22Rv1 (cell line): Measurements from ENCODE around the gene C17orf50.

Source experiments
- H3K27ac ChIP-seq: fragments of 450-650 bp; 2 replicates; pipeline ENCODE4 v1.5.1; 2017
- ZFX ChIP-seq: fragments of 450-650 bp; IDR thresholded peaks from 2 replicates; pipeline ENCODE4 v1.6.1; 2017; ENCODE audit warnings: antibody characterized with exemption, borderline replicate concordance
- TF ChIP-seq, protein P1 (sequence below): fragments of 450-650 bp; IDR thresholded peaks from 2 replicates; pipeline ENCODE4 v1.5.1; 2017; ENCODE audit warnings: mild to moderate bottlenecking

Gene C17orf50

DNA sequence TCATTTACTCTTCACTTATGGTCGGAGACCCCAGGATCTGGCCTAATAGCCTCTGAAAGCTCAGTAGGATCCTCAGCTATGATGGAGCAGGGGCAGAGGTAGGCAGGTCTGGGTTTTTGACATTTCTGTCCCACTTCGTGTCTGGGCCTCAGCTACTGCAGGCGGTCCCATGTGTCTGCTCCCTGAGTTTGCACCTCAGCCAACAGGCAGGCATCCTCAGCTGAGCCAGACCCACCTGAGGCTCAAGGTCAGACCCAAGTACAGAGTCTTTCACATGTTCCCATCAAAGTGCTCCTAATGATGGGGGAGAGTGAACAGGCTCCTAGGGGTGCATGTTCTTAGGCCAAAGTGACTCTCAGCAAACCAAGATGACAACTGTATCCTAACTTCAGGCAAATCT lies 32.1 kb upstream of the C17orf50 start:
- no peak overlapping the region for H3K27ac ChIP-seq
- no peak for TF ChIP-seq ZFX
- TF ChIP-seq, protein P1, sequence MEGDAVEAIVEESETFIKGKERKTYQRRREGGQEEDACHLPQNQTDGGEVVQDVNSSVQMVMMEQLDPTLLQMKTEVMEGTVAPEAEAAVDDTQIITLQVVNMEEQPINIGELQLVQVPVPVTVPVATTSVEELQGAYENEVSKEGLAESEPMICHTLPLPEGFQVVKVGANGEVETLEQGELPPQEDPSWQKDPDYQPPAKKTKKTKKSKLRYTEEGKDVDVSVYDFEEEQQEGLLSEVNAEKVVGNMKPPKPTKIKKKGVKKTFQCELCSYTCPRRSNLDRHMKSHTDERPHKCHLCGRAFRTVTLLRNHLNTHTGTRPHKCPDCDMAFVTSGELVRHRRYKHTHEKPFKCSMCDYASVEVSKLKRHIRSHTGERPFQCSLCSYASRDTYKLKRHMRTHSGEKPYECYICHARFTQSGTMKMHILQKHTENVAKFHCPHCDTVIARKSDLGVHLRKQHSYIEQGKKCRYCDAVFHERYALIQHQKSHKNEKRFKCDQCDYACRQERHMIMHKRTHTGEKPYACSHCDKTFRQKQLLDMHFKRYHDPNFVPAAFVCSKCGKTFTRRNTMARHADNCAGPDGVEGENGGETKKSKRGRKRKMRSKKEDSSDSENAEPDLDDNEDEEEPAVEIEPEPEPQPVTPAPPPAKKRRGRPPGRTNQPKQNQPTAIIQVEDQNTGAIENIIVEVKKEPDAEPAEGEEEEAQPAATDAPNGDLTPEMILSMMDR, result no peak

DNA sequence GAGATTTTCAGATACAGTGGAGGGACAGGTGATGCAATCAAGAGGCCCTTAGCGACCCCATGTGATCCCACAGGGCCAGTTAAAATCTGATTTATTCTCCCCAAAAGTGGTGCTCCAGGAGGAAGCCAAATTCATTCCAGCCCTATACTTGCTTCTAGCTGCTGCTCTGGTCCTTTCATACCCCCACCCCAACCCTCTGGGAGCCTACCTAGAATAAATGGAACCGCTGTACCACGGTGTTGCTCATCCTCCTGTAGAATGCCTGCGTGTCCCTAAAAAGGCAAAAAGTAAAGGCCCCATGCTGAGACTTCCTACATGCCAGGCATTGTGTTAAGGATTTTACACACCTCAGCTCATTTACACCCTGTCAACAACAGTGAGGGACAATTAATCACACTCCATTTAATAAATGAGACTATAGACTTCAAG lies 31.3 kb upstream of the C17orf50 start:
- TF ChIP-seq ZFX, result no peak
- TF ChIP-seq, protein P1, result no peak
- H3K27ac ChIP-seq, result no peak overlapping the region

DNA sequence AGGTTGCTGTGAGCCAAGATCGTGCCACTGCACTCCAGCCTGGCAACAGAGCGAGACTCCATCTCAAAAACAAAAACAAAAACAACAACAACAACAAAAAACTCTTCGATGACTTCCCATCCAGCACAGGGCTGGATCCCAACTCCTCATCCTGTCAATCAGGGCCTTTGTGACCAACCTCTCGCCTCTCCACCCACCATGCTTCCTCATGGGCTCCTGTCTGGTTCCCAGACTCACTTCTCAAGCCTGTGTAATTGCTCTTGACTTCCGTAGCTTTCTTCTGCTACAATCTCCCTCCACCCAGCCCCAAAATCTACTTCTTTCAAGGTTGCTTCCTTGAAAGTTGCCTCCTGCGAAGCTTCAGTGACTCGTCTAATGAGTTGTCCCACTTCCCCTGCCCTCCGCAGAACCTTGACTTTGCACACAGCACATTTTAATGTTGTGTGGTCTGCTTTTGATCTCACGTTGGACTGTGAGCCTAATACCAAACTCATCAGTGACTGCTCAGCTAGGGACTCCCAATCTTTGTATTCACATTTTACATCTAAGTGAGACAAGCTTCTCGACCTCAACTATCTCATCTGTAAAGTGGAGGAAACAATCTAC lies 30.2 kb upstream of the C17orf50 start:
- TF ChIP-seq, protein P1, result no peak
- TF ChIP-seq ZFX, result no peak
- H3K27ac ChIP-seq, result no peak overlapping the region

DNA sequence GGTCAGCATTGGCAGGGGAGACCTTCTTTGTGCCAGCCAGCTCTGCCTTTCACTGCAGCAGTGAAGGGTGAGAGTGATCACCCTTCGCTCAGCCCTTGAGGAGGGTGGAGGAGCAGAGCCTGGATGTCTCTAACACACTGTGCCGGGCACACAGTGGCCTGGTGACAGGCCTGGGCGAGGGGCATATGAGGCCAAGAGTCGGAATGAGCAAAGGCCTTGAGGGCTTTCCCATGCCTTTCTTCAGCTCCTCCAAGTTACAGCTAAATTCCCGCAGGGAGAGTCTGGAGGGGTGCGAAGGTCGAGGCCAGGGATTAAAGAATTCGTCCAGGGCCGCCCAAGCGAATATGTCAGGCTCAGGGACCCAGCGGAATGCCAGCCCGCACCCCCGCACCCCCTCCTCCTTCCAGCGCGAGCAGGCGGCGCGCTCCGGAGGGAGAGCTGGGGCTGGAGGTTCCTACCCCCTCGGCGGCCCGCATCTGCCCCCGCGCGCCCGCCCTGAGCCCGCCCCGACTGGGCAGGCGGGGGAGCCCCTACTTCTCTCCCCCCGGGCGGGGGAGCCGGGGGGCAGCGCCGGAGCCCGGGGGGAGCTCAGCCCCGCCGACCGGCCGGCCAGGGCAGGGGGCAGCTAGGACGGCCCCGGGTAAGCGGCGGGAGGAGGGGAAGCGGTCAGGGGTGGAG lies 29.3 kb upstream of the C17orf50 start, which contains the start of gene RASL10B:
Gene RASL10B (plus strand): TSS at position 401 of the 678 bp plus-strand sequence. CDS start 3,546 bp downstream, outside the sequence.
- no peak within 1 kb of the TSS for H3K27ac ChIP-seq
- no peak for TF ChIP-seq ZFX
- TF ChIP-seq, protein P1, result no peak

DNA sequence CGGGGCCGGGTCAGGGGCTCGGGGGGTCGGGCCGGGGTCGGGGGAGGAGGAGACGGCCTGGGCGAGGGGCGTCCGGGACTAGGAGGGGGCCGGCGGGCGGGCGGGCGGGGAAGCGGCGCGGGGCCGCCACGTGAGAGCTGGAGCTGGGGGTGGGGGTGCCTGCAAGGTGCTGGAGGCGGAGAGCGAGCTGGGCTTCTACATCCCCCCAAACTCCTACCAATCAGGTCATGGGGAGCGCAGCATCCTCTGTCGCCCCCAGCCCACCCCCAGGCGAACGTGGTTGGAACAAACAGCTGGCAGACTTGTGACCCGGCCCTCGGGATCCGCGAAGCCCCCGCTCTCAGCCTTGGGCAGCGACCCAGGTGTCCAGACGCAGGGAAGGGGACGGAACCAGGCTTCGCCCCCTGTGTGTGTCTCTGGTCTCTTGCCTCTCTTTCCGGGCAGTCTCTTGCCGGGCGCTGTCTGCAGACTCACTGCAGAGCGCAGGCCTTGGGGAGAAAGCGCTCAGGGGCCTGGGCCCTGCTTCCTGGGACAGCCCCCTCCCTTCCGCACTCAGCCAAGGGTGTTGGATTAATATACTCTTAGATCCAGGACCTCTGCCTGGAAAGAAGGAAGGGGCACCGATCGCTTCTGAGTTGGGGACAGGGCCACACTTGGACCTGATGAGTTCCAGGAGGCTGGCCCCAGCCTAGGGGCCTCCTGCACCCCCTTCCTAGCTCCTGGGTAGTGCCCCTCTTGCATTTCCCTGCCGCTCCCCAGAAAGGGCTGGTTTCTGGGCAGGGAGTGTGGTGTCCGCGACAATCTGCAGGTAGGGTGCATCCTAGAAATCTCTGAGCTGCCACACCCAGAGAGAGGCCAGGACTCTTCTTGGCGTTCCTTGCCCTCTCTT lies 28.5 kb upstream of the C17orf50 start:
- TF ChIP-seq, protein P1, result no peak
- TF ChIP-seq ZFX, result no peak
- H3K27ac ChIP-seq, result no peak overlapping the region

DNA sequence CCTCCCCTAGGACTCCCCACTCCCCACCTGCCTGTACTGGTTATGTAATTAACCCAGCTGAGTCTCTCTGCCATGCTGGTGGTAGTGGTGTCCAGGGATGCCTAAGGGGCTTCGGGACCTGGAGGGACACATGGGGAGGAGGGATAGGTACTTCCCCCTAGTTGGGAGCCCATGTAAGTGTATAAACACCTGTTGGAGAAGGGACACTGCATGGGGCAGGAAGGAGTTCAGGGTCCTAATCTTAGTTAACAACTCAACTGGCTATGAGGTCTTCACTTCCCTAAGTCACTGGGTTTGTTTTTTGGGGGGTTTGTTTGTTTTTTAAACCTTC lies 27.9 kb upstream of the C17orf50 start:
- H3K27ac ChIP-seq, result no peak overlapping the region
- no peak for TF ChIP-seq ZFX
- TF ChIP-seq, protein P1, result no peak
